Thoracic aorta (tissue), 2 donors: ENCODE data around the gene LDAH. TPM values are rescaled to one million over a fixed set of nuclear protein-coding genes. Genes with fewer than 3 reads are reported as not detected.

ENCODE experiments used
- ATAC-seq: fragments of 150-250 bp; one replicate; pipeline ENCODE4 v1.8.0; 2017; ENCODE audit warnings: low read depth; ENCODE audit not compliant: insufficient number of reproducible peaks, low FRiP score
- DNase-seq: peaks from one replicate; pipeline ENCODE4 v3.0.0-alpha.2; 2020; ENCODE audit warnings: low spot score
- H3K27ac ChIP-seq, 2 donors: fragments of 200-600 bp; sonication (generic); 1 replicate in 1 of 2; 2 replicates in 1 of 2; pipeline ENCODE4 v1.5.1; 2016; ENCODE audit warnings: mild to moderate bottlenecking in 2 of 2, moderate library complexity in 2 of 2
- H3K27me3 ChIP-seq: fragments of 200-600 bp; sonication (generic); replicated peaks from 2 replicates; pipeline ENCODE4 v1.6.0; 2016; ENCODE audit warnings: mild to moderate bottlenecking; ENCODE audit not compliant: insufficient read depth
- H3K36me3 ChIP-seq: fragments of 200-600 bp; sonication (generic); one replicate; pipeline ENCODE4 v1.5.1; 2016
- H3K4me1 ChIP-seq, 2 donors: fragments of 200-600 bp; sonication (generic); 1 replicate in 1 of 2; 2 replicates in 1 of 2; pipeline versions ENCODE4 v1.5.1 to v1.6.0; 2016; ENCODE audit warnings: low read depth in 2 of 2, mild to moderate bottlenecking in 1 of 2; ENCODE audit not compliant: control insufficient read depth in 1 of 2
- H3K4me3 ChIP-seq: fragments of 200-600 bp; sonication (generic); 2 replicates; pipeline ENCODE4 v1.5.1; 2016; ENCODE audit warnings: mild to moderate bottlenecking
- H3K9me3 ChIP-seq: fragments of 200-600 bp; sonication (generic); 2 replicates; pipeline ENCODE4 v1.5.1; 2016
- total RNA-seq, 2 donors: library from RNA; depleted of rRNA; stranded (reverse); fragments of >200 nt; gene quantifications; one replicate each; pipeline versions ENCODE4 v1.1.0 to v1.2.3, GENCODE V29; 2016
- TF ChIP-seq, protein P1 (sequence below): fragments of 200-600 bp; sonication (generic); IDR thresholded peaks from one replicate; pipeline ENCODE4 v1.5.1; 2019; ENCODE audit warnings: antibody characterized with exemption

LDAH gene
- total RNA-seq, 2 donors from 2014 or later: 14.5 to 19.8 TPM

DNA sequence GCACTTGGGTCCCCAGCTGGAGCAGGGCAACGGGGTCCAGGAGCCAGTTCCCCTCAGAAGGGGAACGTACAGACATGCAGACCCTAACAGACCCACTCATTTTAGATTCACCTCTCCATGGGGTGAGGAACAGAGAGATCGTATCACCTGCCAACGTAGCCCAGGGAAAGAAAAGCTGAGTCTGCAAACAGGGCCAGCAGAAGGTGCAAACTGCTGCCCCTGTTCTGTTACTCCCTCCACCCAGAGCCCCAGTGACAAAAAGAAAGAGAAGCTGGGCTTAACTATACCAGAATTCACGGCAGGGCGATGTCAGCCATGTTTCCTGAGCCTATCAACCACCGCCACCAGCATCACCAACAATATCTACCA lies 171.2 kb downstream of the LDAH start:
- no peaks in the 10 kb centered on the region for H3K27me3 ChIP-seq
- no peak for DNase-seq
- no peaks in the 10 kb centered on the region for H3K9me3 ChIP-seq
- ATAC-seq: no peak
- TF ChIP-seq, protein P1, sequence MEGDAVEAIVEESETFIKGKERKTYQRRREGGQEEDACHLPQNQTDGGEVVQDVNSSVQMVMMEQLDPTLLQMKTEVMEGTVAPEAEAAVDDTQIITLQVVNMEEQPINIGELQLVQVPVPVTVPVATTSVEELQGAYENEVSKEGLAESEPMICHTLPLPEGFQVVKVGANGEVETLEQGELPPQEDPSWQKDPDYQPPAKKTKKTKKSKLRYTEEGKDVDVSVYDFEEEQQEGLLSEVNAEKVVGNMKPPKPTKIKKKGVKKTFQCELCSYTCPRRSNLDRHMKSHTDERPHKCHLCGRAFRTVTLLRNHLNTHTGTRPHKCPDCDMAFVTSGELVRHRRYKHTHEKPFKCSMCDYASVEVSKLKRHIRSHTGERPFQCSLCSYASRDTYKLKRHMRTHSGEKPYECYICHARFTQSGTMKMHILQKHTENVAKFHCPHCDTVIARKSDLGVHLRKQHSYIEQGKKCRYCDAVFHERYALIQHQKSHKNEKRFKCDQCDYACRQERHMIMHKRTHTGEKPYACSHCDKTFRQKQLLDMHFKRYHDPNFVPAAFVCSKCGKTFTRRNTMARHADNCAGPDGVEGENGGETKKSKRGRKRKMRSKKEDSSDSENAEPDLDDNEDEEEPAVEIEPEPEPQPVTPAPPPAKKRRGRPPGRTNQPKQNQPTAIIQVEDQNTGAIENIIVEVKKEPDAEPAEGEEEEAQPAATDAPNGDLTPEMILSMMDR: no peak
- peak overlapping the region; percentile 88 to 92 for H3K27ac ChIP-seq
- H3K36me3 ChIP-seq: no peaks in the 10 kb centered on the region
- peak overlapping the region; percentile 85 for H3K4me3 ChIP-seq
- H3K4me1 ChIP-seq: peaks cover 23 to 51% of the 10 kb centered on the region in 2 donors

DNA sequence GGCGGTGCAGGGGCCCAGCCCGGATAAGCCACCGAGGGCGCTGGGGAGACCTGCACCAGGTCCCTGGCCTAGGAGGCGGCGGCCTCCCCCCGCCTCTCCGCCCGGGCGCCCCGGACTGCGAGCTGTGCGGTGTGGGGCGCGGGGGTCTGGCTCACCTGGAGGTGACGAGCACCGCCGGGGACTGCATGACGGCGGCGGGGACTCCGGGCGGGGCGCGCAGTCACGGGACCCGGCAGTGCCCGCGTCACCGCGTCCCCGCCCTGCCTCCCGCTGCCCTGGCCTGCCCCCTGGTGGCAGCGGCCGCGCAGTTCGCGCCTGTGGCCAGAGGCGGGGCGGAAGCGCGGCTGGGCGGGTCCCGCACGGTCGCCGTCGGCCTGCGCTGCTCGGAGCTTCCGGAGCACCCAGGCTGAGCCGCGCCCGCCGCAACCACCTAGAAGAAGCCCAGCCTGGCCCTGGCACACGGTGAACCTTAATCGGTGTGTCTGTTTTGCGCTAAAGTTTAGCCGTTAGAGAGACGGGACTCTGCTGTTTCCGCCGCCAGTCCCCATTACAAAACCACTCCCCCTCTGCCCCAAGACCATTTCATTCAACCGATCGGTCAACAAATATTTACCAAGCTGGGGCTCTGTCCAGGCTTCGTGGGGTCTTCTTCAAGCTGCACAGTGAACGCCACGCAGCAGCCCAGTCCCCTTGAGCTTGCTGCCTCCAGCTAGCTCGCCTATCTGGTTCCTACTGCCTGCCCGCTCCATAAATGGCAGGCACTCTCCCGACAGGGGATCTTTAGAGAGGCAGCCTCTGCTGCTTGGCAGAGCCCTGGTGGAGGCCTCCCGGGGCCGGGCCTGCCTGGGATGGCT lies 171.8 kb downstream of the LDAH start, which contains the start of gene HS1BP3:
HS1BP3 (minus strand) TSS at position 222 of the 854 bp plus-strand sequence; CDS start at position 187, 35 bp downstream.
- no peaks in the 10 kb centered on the region for H3K9me3 ChIP-seq
- H3K4me3 ChIP-seq: peak within 1 kb of the TSS; percentile 85
- ATAC-seq (peak; percentile 75), DNase-seq (no peak)
- H3K27ac ChIP-seq: peak within 1 kb of the TSS; percentile 88 to 94
- peaks cover 23 to 51% of the 10 kb centered on the region in 2 donors for H3K4me1 ChIP-seq
- H3K36me3 ChIP-seq: peaks cover 4% of the 10 kb centered on the region
- TF ChIP-seq, protein P1: peak; percentile 84
- no peaks in the 10 kb centered on the region for H3K27me3 ChIP-seq

DNA sequence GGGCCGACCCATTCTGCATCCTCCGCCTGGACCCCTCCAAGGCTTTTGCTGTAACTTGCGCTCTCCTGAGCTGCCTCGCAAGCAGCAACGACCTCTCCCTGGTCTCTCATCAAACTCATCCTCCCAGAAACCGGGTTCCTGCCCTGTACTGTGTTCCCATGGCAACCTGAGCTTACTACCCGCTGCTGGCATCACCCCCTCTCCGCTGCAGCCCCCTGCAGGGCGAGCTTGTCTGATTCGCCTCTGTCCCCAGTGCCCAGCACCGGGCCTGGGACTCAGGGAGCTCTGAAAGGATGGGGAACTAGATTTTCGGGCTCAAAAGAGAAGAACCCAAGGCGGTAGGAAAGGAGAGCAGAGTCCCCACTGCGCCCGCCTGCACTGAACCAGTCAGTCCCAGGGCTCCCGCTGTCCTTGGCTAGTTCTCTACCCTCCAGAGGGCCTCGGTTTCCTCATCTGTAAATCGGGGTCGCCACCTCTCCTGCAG lies 172.5 kb downstream of the LDAH start:
- TF ChIP-seq, protein P1: no peak
- ATAC-seq (peak; percentile 12), DNase-seq (no peak)
- Histone ChIP-seq H3K27ac (peak overlapping the region; percentile 88 to 94), H3K9me3 (no peaks in the 10 kb centered on the region), H3K4me1 (peaks cover 23 to 51% of the 10 kb centered on the region in 2 donors), H3K4me3 (peak overlapping the region; percentile 85), H3K36me3 (peaks cover 4% of the 10 kb centered on the region), H3K27me3 (no peaks in the 10 kb centered on the region)

DNA sequence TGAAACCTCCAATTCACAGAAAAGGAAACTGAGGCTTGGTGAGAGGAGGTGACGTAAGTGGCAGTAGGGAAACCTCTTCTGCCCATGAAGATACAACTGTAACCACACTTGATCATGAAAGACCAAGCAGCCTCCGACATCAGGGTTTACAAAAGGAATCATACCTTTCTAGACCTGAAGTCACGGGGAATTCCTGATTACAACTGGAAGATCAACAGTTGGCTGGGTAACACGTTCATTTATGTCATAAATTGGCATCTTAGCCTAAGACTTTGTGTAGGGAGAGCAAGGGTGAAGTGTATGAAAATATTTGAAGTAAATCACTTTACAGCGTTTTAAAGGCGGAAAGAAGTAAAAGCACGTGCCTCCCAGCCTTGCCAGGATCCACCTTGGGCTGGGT lies 172.9 kb downstream of the LDAH start:
- TF ChIP-seq, protein P1: no peak
- no peak for ATAC-seq
- Histone ChIP-seq H3K27ac (peak overlapping the region; percentile 88 to 94), H3K4me1 (peaks cover 23 to 51% of the 10 kb centered on the region in 2 donors), H3K36me3 (peaks cover 8% of the 10 kb centered on the region), H3K27me3 (no peaks in the 10 kb centered on the region), H3K9me3 (no peaks in the 10 kb centered on the region), H3K4me3 (peak overlapping the region; percentile 85)
- DNase-seq: no peak

GRCh38 chr2:20649576-20649975 lies 173.3 kb downstream of the LDAH start:
- H3K4me1 ChIP-seq: peaks cover 23 to 51% of the 10 kb centered on the region in 2 donors
- DNase-seq (no peak), ATAC-seq (no peak)
- peaks cover 10% of the 10 kb centered on the region for H3K36me3 ChIP-seq
- H3K27ac ChIP-seq: peak overlapping the region; percentile 88 to 94
- H3K9me3 ChIP-seq: no peaks in the 10 kb centered on the region
- peak overlapping the region; percentile 85 for H3K4me3 ChIP-seq
- no peaks in the 10 kb centered on the region for H3K27me3 ChIP-seq
- TF ChIP-seq, protein P1: no peak
